ENCODE data around the gene CHRNE. TPM values are rescaled to one million over a fixed set of nuclear protein-coding genes. Genes with fewer than 3 reads are reported as not detected.

The CHRNE gene
- total RNA-seq, 1 experiment from 2014 or later = 0.31 TPM

- TF ChIP-seq CTCF (conservative IDR thresholded peaks at IDR 0.05) = no peak
- Histone ChIP-seq H2BK120ac (ENCODE audit: low read depth, low read length, poor library complexity, severe bottlenecking) (no peak overlapping the region), H3K9me3 (ENCODE audit: control insufficient read depth, low read depth, low read length) (no peaks in the 10 kb centered on the region), H3K23ac (ENCODE audit: insufficient read length, low read depth, low read length) (no peak overlapping the region), H3K14ac (ENCODE audit: insufficient read depth, low read length) (no peak overlapping the region), H4K91ac (ENCODE audit: insufficient read length, low read depth, low read length) (no peak overlapping the region), H4K8ac (replicated peaks; ENCODE audit: insufficient read length, low read depth, low read length) (no peak overlapping the region), H3K79me1 (ENCODE audit: insufficient read depth, low read depth, low read length, poor library complexity, severe bottlenecking) (peaks cover 4% of the 10 kb centered on the region), H2AK5ac (ENCODE audit: insufficient read length, low read length) (no peak overlapping the region), H3K27ac (ENCODE audit: insufficient read length, low read depth, low read length) (peak overlapping the region; percentile 78), H4K20me1 (ENCODE audit: control insufficient read depth, insufficient read depth, insufficient read length) (no peaks in the 10 kb centered on the region), H3T11ph (ENCODE audit: low read length) (no peak overlapping the region), H3K27me3 (ENCODE audit: insufficient read depth, low read length) (no peaks in the 10 kb centered on the region), H3K4ac (ENCODE audit: low read depth, low read length) (no peak overlapping the region), H2BK20ac (ENCODE audit: low read depth, low read length, poor library complexity, severe bottlenecking) (no peak overlapping the region), H2BK12ac (ENCODE audit: insufficient read length, low read depth, low read length) (no peak overlapping the region), H3K23me2 (ENCODE audit: insufficient read length, low read depth, low read length, poor library complexity, severe bottlenecking) (peaks cover 23% of the 10 kb centered on the region), H2AFZ (ENCODE audit: low read length) (no peak overlapping the region), H4K5ac (ENCODE audit: insufficient read length, low read depth, low read length) (no peak overlapping the region), H3K9ac (ENCODE audit: extremely low read depth, insufficient read length, low read length) (peak overlapping the region; percentile 70), H3K18ac (ENCODE audit: insufficient read length, low read depth, low read length) (no peak overlapping the region), H2BK15ac (ENCODE audit: low read depth, low read length) (no peak overlapping the region), H3K4me2 (ENCODE audit: insufficient read depth, insufficient read length, low read length) (peak overlapping the region; percentile 72), H3K4me1 (ENCODE audit: insufficient read depth, low read length) (peaks cover 4% of the 10 kb centered on the region; the same call in 1 of the 2 replicates), H2BK5ac (ENCODE audit: insufficient read length, low read length) (no peak overlapping the region), H3K79me2 (ENCODE audit: insufficient read depth, low read length) (peaks cover 13% of the 10 kb centered on the region; the same call in 1 of the 2 replicates), H3K56ac (ENCODE audit: insufficient read length, low read depth, low read length) (no peak overlapping the region)
- Mint-ChIP-seq H3K27me3 (ENCODE audit: low read depth) (peaks cover 5% of the 10 kb centered on the region), H3K4me3 (peak overlapping the region; percentile 95 to 100), H3K36me3 (ENCODE audit: insufficient read depth in 1 of 3, low read depth in 3 of 3) (peaks cover 20 to 36% (median 31%) of the 10 kb centered on the region in 3 experiments), H3K9me3 (peaks cover 0 to 2% of the 10 kb centered on the region in 2 experiments; a peak in 2 of 5 replicates), H3K27ac (peak overlapping the region; percentile 98 to 100 (median 100)), H3K4me1 (peaks cover 43 to 44% of the 10 kb centered on the region in 2 experiments)
- WGBS (ENCODE audit: extremely low coverage, insufficient read length, low lambda C conversion rate) = no CpG with 5 or more reads among the region's 40 CpGs
- peak; percentile 90 for DNase-seq
Measured at GRCh38 chr17:4948931-4949320, 46.0 kb upstream of the CHRNE start.

Data from H9 (cell line).